ENCODE results near the gene CTNNBL1. TPM values are rescaled to one million over a fixed set of nuclear protein-coding genes. Genes with fewer than 3 reads are reported as not detected.

Gene CTNNBL1
- total and polyA plus RNA-seq, 8 donors, result 10.5 to 148 (median 42.0) TPM

DNA sequence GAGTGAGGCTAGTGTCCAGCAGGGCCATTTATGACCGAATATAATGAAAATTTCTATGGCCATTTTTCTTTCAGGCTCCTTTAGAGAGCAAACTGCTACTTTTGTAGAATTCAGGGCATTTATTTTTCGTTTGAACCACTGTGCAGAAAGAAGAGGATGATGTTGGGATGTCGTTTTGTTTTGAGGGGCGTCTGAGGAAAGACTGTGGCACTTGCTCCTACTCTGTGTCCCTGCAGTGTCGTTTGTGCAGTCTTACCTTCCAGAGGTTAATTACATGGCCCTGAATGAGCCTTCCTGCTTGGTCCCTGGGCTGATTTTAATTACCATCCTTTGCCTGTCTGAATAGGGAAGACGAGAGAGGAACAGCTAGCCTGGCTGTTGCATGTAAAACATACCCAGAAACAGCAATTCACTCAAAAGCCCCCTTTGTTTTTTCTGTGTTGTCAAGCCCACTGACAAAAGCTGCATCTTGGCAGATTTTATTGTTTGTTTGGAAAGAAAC lies 65.3 kb downstream of the CTNNBL1 start:
- Histone ChIP-seq H3K36me3 (peaks cover 4 to 49% (median 47%) of the 10 kb centered on the region in 4 donors), H3K9me3 (no peaks in the 10 kb centered on the region), H3K27ac (no peak overlapping the region), H3K4me3 (no peak overlapping the region), H3K4me1 (peaks cover 0 to 14% (median 0%) of the 10 kb centered on the region in 4 donors), H3K27me3 (no peaks in the 10 kb centered on the region)
- WGBS, 5 donors, result 84 to 93% (median 87%) methylated on average over 6 of the region's 6 CpGs
- TF ChIP-seq POLR2AphosphoS5 (IDR thresholded peaks at IDR 0.05) (no peak), POLR2A (IDR thresholded peaks at IDR 0.05) (no peak), EP300 (IDR thresholded peaks at IDR 0.05) (no peak)
- TF ChIP-seq, protein P1, sequence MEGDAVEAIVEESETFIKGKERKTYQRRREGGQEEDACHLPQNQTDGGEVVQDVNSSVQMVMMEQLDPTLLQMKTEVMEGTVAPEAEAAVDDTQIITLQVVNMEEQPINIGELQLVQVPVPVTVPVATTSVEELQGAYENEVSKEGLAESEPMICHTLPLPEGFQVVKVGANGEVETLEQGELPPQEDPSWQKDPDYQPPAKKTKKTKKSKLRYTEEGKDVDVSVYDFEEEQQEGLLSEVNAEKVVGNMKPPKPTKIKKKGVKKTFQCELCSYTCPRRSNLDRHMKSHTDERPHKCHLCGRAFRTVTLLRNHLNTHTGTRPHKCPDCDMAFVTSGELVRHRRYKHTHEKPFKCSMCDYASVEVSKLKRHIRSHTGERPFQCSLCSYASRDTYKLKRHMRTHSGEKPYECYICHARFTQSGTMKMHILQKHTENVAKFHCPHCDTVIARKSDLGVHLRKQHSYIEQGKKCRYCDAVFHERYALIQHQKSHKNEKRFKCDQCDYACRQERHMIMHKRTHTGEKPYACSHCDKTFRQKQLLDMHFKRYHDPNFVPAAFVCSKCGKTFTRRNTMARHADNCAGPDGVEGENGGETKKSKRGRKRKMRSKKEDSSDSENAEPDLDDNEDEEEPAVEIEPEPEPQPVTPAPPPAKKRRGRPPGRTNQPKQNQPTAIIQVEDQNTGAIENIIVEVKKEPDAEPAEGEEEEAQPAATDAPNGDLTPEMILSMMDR (IDR thresholded peaks at IDR 0.05), result no peak
- intact Hi-C loops (cut with DNase I; ENCODE audit: low total_unique reads), result no loop called here
- no peak for DNase-seq

DNA sequence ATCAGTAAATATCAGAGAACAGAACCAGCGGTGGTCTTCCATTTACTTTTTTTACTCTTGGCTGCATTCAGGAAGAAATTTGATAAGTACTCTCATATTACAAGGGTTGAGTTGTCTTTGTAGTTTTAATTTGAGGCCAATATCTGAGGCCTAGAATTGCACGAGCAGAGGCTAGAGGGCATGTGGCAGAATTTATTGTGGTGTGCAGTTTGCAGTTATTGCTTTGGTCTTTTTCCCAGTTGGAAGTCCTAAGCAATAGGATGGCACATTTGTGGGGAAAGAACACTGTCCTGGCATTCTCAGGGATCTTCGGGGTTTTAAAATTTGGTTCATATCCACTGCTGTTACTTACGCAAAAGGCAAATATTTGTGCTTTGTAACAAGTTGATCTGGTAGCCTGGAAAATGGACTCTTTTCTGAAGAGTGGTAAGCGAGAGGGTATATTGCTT lies 66.0 kb downstream of the CTNNBL1 start:
- intact Hi-C loops (cut with DNase I; ENCODE audit: low total_unique reads), result no loop called here
- peaks cover 0 to 14% (median 0%) of the 10 kb centered on the region in 4 donors for H3K4me1 ChIP-seq

DNA sequence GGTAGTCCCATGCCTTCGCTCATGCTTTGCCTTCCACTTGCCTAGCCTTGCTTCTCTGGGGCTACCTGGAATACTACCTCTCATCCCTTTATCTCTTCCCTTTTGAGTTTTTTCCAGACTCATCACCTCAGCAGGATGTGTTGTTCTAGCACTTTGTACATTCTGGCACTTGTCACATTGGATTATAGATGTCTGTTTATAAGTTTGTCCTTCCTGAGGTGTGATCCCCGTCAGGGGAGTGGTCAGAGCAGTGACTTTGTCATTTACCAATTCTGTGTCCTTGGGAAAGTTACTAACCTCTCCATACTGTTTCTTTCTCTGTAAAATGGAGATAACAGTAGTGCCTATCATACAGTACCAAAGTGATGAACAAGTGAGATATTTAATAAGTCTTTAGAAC lies 66.5 kb downstream of the CTNNBL1 start:
- H3K9me3 ChIP-seq, result no peaks in the 10 kb centered on the region
- DNase-seq, result no peak
- H3K27ac ChIP-seq, result no peak overlapping the region
- peaks cover 4 to 60% (median 56%) of the 10 kb centered on the region in 4 donors for H3K36me3 ChIP-seq
- TF ChIP-seq, protein P1 (IDR thresholded peaks at IDR 0.05), result no peak
- TF ChIP-seq POLR2AphosphoS5 (IDR thresholded peaks at IDR 0.05), result no peak
- no peak for TF ChIP-seq EP300 (IDR thresholded peaks at IDR 0.05)
- TF ChIP-seq POLR2A (IDR thresholded peaks at IDR 0.05), result no peak
- peaks cover 0 to 14% (median 0%) of the 10 kb centered on the region in 4 donors for H3K4me1 ChIP-seq
- H3K27me3 ChIP-seq, result no peaks in the 10 kb centered on the region
- WGBS, 5 donors, result 88 to 95% (median 90%) methylated on average over 2 of the region's 2 CpGs
- intact Hi-C loops (cut with DNase I; ENCODE audit: low total_unique reads), result no loop called here
- no peak overlapping the region for H3K4me3 ChIP-seq

More for the DNA sequence above, 66.0 kb downstream of the CTNNBL1 start:
- no peak for DNase-seq
- H3K4me3 ChIP-seq, result no peak overlapping the region
- peaks cover 4 to 54% (median 51%) of the 10 kb centered on the region in 4 donors for H3K36me3 ChIP-seq
- TF ChIP-seq POLR2AphosphoS5 (IDR thresholded peaks at IDR 0.05) (no peak), EP300 (IDR thresholded peaks at IDR 0.05) (no peak), POLR2A (IDR thresholded peaks at IDR 0.05) (no peak)
- TF ChIP-seq, protein P1 (IDR thresholded peaks at IDR 0.05), result no peak
- WGBS, 5 donors, result 86 to 92% (median 91%) methylated on average over 5 of the region's 5 CpGs
- no peaks in the 10 kb centered on the region for H3K9me3 ChIP-seq
- H3K27ac ChIP-seq, result no peak overlapping the region
- H3K27me3 ChIP-seq, result no peaks in the 10 kb centered on the region

DNA sequence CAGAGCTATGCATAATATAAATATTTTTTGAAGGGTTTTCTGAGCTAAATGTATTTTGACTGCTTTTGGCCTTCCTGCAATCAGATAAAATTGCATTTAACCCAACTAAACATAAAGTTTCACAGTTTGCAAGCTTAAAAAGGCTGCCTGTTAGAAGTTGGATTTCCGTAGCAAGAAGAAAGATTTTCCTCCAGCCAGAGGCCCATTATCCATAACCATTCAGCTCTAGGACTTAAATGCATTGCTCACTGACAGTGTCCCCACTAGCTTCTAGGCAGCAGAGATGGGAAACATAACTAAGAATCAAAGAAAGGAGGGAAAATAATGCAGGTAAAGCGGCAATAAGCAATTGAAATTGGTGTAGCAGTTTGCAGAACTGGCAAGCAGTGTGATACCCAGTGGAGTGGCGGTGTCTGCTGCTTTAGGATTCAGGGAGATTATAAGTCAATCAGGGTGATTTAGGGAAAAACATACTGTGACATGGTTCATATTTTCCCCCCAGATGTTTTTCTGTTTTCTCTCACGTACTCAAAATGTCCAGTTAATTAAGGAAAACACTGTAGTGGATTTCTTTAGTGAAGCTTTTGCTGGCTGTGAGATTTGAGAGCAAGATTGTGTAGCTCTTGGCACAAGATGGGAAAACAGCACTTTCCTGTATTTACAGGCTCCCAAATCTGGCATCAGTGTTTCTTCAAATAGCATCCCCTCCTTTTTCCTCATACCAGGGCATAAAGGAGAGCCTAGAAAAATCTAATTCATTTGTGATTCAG lies 69.1 kb downstream of the CTNNBL1 start:
- intact Hi-C loops (cut with DNase I; ENCODE audit: low total_unique reads), result no loop called here
- Histone ChIP-seq H3K36me3 (peaks cover 6 to 65% (median 55%) of the 10 kb centered on the region in 4 donors), H3K9me3 (no peaks in the 10 kb centered on the region), H3K4me3 (no peak overlapping the region), H3K27me3 (no peaks in the 10 kb centered on the region), H3K4me1 (peaks cover 0 to 14% (median 0%) of the 10 kb centered on the region in 4 donors), H3K27ac (no peak overlapping the region)
- WGBS, 5 donors, result 77 to 88% (median 85%) methylated on average over 4 of the region's 4 CpGs
- TF ChIP-seq POLR2AphosphoS5 (IDR thresholded peaks at IDR 0.05), result no peak
- TF ChIP-seq, protein P1 (IDR thresholded peaks at IDR 0.05), result no peak
- TF ChIP-seq EP300 (IDR thresholded peaks at IDR 0.05), result no peak
- no peak for TF ChIP-seq POLR2A (IDR thresholded peaks at IDR 0.05)
- DNase-seq, result no peak

Data from stomach (tissue), 9 donors.